HG03196 (cell line): Measurements from ENCODE around the gene NFATC2.
"Not testable (repeated sequence)": the region's sequence is repeated elsewhere in the genome, so short reads cannot be mapped to it uniquely, and the experiment has no call there.

Experiments used
- ATAC-seq: cut with Tn5 transposase; IDR thresholded peaks from one replicate; pipeline ENCODE4 v1.9.1; 2021; ENCODE audit not compliant: unreplicated experiment

Gene NFATC2

GRCh38 chr20:51473771-51474170 is 68.7 kb downstream of the NFATC2 start:
- no peak for ATAC-seq

GRCh38 chr20:51473256-51473655 is 69.3 kb downstream of the NFATC2 start:
- no peak for ATAC-seq

- ATAC-seq: no peak
Observed at GRCh38 chr20:51470907-51471411, 71.6 kb downstream of the NFATC2 start.

DNA sequence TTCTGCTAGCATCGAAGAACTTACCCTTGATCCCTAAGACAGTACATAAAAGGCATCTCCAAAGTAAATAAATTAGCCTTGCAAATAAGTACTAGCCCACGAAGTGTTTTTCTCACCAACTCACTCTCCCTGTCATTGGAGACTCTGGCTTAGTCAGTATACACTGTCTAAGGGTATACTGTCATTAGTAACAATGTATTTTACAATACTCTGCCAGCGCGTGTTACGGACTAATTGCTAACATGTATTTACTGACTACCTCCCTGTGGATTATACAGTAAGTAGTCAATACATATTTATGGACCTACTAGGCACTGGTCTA is 72.1 kb downstream of the NFATC2 start:
- ATAC-seq: no peak

DNA sequence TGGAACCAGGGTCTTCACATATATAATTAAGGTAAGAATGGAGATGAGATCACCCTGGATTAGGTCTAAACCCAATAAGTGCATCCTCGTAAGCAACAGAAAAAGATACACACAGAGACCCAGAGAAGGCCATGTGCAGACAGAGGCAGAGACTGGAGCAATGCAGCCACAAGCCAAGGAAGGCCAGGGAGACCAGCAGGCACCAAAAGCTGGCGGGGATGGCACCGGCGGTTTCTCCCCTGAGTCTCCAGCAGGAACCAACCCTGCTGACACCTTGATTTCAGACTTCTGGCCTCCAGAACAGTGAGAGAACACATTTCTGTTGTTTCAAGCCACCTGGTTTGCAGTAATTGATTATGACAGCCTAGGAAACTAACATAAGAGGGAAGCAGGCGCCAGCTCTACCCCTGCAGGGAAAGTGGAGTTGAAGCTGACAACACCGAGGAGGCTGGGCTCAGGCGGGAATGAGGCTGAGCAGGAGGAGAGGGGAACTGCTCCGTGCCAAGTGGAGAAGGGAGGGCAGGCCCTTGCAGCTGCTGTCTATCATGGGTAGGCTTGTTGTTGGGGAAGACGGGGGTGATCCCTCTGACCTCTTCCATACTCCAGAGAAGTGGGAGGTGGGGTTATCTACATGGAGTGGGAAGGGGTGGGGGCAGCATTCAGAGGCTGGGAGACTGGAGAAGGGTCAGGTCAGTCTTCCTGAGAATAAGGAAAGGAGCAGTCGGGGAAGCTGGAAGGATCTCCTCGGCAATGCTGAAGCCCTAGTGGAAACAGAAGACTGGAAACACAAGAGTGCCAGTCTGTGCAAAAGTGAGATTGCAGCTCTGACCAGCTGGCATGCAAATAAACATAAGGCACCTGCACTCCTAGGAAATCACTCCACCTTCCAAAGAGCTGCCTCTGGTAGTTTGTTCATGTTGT is 72.7 kb downstream of the NFATC2 start:
- ATAC-seq: no peak

- ATAC-seq: no peak
Observed at GRCh38 chr20:51469046-51469445, 73.5 kb downstream of the NFATC2 start.

DNA sequence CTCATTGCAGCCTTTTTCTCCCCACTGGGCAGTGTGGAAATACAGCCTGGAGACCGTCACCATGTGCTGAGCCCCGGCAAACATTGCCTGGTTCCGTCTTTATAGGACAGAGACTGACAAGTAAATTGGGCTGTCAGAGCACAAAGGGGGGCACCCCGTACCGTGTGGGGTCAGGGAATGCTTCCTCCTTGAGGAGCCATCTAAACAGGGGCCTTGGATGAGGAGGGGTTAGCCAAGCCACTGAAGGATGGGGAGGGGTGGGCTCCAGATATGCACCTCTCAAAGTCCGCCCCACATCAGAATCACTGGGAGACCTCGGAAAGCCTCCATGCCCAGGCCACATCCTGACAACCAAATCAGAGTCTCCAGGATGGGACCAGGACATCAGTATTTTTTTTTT is 73.9 kb downstream of the NFATC2 start:
- no peak for ATAC-seq

DNA sequence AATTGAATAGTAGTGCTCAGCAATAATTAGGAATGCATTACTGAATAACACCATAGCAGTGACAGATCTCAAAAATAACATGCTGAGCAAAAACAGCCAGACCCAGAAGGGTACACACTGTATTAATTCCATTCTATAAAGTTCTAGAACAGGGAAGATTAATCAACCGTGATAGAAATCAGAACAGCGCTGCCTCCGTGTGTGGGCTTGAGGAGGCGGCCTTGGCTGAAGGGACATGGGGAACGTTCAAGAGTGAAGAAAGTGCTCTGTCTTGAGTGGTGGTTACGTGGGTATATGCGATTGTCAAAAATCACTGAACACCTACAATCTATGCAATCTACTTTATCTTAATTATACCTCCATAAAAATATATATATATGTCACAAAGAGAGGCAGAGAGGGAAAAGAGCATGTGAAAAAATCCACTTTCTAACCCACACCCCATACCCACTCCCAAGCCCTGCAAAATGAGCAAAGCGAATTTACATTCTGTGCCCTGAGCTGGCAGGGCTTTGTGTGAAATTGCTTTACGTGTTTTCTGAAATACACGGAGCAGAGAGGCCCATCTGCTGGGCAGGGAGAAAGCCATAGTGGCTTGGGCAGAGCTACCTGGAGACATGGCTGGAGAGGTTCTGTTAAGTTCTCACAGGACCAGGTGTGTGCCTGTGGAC is 74.4 kb downstream of the NFATC2 start:
- no peak for ATAC-seq

GRCh38 chr20:51463998-51464397 is 78.5 kb downstream of the NFATC2 start:
- no peak for ATAC-seq

- ATAC-seq: no peak
Observed at GRCh38 chr20:51463560-51463959, 79.0 kb downstream of the NFATC2 start.

GRCh38 chr20:51462566-51463276 is 79.8 kb downstream of the NFATC2 start:
- no peak for ATAC-seq

DNA sequence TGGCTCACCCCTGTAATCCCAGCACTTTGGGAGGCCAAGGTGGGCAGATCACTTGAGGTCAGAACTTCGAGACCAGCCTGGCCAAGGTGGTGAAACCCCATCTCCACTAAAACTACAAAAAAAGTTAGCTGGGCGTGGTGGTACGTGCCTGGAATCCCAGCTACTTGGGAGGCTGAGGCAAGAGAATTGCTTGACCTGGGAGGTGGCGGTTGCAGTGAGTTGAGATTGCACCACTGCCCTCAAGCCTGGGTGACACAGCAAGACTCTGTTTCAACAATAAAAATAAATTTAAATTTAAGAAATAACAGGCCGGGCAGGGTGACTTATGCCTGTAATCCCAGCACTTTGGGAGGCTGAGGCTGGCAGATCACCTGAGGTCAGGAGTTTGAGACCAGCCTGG is 80.7 kb downstream of the NFATC2 start:
- not testable (repeated sequence) for ATAC-seq

DNA sequence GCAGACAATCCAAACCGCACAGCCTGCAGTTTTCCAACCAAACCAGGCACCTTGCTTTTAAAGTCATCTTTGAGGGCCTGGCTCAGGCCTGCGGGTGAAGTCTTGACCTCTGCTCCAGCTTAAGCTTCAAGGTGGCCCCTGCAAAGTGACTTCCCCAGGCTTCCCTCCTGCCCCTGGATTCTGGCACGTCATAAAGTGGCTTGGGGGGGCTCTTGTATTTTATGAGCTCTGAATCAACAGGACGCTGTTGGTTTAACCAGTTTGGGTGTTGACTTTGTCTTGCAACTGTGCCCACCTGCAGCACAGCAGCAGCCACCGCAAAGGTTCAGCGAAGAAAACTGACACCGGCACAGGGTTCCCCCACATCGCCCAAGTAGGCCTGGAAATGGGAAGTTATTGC is 81.2 kb downstream of the NFATC2 start:
- peak; percentile 15 for ATAC-seq

GRCh38 chr20:51460569-51461265 is 81.8 kb downstream of the NFATC2 start:
- peak; percentile 93 for ATAC-seq

DNA sequence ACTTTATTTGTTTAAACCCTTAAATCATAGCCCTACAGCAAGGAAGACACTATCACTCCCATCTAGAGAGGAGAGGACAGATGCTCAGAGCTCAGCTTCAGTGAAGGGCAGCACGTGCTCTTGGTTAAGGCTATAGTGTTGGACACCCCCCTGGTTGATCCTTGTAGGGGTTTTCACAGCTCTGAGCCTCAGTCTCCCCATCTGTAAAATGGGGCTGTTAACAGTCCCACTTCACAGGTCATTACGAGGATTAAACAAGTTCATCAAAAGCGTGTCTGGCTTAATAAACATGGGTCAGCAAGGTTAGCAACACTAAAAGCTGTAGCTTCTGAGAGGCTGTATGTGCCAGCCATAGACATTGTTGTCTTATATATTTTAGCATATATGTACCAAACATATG is 82.4 kb downstream of the NFATC2 start:
- ATAC-seq: no peak

GRCh38 chr20:51458751-51459439 is 83.6 kb downstream of the NFATC2 start:
- ATAC-seq: no peak

- ATAC-seq: no peak
Observed at GRCh38 chr20:51457533-51457932, 85.0 kb downstream of the NFATC2 start.

DNA sequence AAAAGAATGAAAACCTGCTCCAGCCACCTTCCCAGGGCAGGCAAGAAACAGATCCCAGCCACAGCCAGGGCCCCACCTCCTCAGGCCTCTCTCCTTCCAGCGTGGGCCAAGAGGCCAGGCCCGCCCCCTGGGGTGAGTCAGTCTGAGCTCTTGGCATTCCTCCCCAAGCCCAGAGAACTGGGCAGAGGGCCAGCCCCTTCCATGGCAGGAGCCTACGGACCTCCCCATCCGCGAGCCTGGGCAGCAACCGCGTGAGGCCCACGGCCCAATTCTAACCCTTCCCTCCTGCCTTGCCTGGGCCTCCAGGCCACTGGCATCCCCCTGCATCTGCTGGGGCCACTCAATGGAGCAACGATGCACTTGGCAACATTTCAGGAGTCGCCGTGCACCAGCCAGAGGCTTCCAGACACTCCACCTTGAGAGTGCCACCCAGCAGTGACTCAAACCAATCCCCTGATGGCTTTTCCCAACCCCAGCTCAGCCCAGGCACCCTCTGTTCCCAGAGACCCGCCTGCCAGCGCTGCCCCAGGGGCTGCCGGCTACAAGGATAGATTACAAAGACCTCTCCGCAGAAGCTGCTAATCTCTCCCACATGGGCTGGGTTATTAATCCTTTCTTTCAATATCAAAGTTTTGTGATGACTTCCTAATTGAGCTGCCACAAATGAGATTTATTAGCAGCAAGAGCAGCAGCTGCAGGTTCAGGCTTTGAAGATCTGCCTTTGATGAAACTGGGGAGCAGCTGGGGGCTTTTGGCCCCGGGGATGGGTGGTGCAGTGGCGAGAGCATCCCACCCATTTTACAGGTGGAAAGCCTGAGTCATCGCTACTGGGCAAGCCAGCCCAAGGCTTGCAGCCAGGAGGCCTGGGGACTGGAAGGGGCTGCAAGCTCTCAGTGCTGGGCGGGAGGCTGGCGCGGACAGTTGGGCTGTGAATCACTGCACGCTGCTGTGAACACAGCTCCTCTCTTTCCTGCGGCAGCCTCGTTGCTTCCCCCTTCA is 85.7 kb downstream of the NFATC2 start:
- no peak for ATAC-seq

DNA sequence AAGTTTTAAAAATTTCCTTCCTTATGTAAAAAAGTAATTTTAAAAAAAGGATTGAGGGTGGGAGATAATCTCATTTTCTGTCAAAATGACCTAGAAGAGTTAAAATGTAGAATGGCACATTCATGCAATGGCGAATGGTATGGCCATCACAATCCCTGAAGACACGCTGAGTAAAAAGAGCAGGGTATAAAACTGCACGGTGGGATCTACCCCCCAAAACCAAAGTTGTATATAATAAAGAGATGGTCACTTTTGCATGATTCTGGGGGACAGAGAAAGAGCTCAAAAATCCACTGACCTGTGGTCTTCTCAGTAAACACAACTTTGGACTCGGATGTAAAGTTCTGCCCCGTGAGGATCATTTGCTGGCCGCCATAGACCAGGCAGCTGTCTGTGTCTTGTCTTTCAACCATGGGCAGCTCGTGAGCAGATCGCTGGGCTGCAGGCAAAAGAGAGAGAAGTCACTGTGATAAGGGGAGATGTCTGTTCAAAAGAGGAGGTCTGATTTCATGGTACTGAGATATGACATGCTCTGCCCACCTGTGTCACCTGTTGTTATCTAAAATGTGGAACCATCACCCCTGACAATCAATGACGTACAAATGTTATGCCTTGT is 88.2 kb downstream of the NFATC2 start:
- no peak for ATAC-seq
